CD4-positive, alpha-beta T cell treated with Interleukin-12 subunit alpha and Interleukin-12 subunit beta, for 1 hour (primary cell): ENCODE measurements around the gene PTGES.
A peak's percentile ranks its signal among the peaks of the same experiment; 100 is the strongest.
"Not testable (repeated sequence)": the region's sequence is repeated elsewhere in the genome, so short reads cannot be mapped to it uniquely, and the experiment has no call there.

Experiments
- DNase-seq: peaks from one replicate; pipeline ENCODE4 v3.0.0-alpha.2; 2020

Gene PTGES, protein sequence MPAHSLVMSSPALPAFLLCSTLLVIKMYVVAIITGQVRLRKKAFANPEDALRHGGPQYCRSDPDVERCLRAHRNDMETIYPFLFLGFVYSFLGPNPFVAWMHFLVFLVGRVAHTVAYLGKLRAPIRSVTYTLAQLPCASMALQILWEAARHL

DNA sequence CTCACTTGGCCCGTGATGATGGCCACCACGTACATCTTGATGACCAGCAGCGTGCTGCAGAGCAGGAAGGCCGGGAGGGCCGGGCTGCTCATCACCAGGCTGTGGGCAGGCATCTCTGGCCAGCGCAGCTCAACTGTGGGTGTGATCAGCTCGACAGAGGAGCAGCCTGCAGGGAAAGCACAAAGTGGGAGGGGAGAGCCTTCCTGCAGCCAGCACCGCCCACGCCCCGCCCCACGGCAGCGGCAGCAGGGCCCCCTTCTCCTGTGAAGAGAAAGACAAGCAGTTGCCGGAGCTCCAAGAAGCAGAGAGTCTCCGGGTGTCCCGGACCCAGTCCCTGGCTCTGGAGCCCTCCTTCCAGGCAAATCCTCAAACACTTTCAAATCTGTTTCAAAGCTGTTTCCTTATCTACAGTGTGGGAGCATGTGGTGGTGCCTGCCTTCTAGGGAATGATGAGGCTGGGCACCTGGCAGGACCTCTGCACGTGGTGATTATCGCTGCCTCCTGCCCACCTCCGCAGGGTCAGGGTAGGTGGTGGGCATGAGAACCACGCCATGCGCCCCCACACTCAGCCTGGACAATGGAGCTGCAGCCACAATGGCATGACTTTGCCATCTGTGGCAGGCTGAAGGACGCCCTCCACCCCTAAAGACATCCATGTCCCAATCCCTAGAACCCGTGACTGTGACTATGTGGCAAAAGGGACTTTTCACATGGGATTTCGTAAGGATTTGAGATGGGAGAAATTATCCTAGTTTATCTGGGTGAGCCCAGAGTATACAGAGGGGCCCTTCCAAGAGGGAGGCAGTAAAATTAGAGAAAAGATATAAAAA, at the start of gene PTGES:
PTGES (minus strand) TSS at position 143 of the 830 bp plus-strand sequence; CDS start at position 113, 30 bp downstream.
- DNase-seq: peak; percentile 49

DNA sequence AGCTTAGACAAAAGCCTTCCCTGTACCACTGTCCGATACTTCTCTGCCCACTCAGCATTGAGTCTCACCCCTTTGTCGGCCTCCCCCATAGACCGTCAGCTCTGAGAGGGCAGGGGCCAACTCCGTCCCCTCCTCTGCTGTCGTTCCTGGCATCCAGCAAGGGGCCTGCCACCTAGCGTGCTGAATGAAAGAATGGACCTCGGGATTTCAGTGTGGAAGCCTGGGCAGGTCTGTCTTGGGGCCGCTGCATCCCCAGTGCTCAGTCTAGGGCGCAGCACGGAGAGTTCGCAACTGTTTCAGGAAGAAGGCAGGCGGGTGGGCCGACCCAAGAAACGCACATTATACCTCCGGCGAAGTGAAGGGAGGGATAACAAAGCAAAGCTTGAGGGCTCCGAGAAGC, 48.7 kb upstream of the PTGES start:
- DNase-seq: no peak

DNA sequence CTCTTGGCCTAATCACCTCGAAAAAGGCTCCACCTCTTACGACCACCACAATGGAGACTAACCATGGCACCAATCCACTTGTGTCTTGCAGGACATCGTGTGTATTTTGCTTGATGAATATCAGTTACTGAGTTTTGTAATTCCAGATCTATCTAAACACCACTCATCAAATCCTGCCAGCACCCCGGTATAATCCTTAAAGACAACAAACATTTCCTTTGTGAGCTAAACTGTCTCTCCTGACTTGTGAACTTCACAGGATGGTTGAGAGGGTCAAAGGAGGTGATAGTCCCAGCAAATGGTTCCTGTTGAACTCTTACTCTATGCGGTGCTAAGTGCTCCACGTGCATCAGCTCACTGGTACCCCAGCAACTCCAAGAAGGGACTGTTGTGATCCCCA, 46.1 kb upstream of the PTGES start:
- DNase-seq: no peak

DNA sequence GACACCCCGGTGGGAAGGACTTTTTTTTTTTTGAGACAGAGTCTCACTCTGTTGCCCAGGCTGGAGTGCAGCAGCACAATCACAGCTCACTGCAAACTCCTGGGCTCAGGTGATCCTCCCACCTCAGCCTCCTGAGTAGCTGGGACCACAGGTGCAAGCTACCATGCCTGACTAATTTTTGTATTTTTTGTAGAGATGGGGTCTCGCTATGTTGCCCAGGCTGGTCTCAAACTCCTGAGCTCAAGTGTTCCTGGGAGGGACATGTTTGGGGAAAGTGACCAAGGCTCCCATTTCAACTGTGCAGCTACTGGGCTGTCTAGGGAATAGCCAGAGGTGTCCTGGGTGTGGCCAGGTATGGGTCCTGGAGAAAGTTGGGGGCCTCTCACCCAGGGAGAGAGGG, 43.2 kb upstream of the PTGES start:
- DNase-seq: not testable (repeated sequence)

DNA sequence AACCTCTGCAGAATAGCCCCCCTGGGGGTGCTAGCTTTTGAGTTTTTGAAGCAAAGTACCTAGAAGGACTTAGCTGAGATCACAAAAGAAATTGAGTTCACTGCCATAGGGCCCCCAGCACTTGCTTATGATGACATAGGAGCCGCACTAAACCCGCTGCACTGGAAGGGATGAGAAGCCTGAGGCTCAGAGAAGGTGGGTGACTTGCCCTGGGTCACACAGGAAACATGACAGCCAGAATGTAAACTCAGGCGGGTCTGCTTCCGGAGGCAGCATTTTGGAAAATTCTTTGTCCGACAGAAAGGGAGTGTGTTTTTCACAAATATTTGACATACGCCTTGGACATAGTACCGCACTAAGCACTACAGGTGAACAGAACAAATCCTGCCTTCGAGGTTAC, 41.7 kb upstream of the PTGES start:
- no peak for DNase-seq

DNA sequence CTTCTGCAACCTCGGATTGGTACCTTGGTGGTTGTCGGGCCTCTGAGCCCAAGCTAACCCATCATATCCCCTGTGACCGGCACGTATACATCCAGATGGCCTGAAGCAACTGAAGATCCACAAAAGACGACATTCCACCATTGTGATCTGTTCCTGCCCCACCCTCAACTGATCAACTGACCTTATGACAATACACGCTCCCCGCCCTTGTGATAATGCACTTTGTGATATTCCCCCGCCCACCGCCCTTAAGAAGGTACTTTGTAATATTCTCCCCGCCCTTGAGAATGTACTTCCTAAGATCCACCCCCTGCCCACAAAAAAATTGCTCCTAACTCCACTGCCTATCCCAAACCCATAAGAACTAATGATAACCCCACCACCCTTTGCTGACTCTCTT, 33.6 kb upstream of the PTGES start:
- no peak for DNase-seq

DNA sequence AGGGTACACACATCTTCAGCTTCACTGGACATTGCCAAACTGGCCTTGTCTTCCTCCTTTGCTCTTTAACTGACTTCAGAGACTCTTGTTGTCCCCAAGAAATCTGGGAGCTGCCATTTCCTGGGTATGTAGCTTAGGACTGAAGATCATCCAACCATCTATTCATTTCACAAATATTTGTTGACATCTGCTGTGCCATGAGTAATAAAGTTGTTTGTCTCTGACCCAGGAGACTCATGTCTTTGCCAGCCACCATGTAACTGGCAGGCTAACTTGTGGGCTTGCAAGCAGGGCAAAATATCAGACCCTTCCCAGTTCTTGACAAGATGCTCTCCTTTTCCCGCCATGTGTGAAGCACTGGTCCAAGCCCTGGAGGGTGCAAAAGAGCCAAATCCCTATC, 33.0 kb upstream of the PTGES start:
- no peak for DNase-seq

DNA sequence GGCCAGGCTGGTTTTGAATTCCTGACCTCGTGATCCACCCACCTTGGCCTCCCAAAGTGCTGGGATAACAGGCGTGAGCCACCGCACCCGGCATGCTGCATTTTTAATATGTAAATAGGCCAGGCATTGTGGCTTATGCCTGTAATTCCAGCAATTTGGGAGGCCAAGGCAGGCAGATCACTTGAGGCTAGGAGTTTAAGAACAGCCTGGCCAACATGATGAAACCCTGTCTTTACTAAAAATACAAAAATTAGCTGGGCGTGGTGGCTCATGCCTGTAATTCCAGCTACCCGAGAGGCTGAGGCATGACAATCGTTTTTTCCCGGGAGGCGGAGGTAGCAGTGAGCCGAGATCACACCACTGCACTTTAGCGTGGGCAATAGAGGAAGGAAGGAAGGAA, 32.1 kb upstream of the PTGES start:
- not testable (repeated sequence) for DNase-seq

DNA sequence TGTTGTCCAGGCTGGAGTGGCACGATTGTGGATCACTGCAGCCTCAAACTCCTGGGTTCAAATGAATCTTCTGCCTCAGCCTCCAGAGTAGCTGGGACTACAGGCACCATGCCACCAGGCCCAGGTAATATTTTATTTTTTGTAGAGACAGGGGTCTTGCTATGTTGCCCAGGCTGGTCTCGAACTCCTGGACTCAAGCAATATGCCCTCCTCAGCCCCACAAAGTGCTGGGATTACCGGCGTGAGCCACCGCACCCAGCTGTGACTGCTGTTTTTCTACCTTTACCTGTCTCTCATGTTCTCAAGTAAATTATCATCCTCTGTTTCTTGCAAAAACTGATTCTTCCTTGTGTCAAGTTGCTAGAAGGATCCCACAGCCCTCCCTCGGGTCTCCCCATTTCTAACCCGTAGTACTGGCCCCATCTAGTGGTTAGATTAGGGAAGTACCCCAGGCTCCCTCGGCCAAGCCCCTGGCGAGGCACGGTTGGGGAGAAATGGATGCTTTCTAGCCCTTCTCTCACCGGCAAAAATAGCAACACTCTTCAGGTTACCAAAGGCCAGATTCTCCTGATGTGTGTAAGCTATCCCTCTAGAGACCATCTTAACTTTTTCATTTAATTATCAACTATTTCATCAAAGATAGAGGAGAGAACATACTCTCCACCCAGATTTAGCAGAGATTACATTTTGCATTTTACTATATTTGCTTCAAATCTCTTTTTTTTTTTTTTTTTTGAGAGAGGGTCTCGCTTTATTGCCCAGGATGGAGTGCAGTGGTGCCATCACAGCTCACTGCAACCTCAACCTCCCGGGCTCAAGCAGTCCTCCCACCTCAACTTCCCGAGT, 30.9 kb upstream of the PTGES start:
- peak; percentile 83 for DNase-seq

DNA sequence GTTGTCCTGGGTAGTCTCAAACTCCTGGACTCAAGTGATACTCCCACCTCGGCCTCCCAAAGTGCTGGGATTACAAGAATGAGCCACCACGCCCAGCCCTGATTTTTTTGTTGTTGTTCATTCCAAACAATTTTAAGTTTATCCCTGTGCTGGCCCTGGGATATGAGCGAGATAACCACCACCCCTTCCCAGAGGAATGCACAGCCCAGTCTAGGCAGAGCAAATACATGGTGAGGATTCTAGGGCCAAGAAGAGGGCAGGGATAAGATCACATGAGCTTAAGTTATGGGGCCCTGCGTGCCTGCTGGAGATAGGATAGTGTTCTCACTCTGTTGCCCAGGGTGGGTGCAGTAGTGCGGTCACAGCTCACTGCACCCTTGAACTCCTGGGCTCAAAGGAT, 29.1 kb upstream of the PTGES start:
- no peak for DNase-seq

DNA sequence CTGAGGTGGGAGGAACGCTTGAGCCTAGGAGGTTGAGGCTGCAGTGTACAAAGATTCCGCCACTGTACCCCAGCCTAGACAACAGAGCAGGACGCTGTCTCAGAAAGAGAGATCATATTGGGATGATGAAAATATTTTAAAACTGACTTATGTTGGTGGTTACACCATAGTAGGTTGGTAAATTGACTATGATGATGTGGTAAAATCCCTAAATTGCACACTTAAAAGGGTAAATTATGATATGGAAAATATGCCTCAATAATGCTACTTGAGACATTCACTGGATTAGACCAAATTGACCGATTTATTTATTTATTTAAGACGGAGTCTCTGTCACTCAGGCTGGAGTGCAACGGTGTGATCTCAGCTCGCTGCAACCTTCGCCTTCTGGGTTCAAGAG, 28.3 kb upstream of the PTGES start:
- no peak for DNase-seq

DNA sequence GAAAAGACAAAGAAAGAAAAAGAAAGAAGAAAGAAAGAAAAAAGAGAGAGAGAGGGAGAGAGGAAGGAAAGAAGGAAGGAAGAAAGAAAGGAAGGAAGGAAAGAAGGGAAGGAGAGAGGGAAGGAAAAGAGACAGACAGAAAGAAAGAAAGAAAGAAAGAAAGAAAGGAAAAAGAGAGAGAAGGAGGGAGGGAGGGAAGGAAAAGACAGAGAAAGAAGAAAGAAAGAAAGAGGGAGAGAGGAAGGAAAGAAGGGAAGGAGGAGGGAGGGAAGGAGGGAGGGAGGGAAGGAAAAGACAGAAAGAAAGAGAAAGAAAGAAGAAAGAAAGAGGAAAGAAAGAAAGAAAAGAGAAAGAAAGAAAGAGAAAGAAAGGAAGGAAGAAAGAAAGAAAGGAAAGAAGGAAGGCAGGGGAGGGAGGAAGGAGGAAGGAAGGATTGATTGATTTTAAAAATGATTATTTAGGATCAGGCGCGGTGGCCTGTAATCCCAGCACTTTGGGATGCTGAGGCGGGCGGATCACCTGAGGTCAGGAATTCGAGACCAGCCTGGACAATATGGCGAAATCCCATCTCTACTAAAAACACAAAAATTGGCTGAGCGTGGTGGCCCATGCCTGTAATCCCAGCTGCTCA, 26.8 kb upstream of the PTGES start:
- DNase-seq: no peak

DNA sequence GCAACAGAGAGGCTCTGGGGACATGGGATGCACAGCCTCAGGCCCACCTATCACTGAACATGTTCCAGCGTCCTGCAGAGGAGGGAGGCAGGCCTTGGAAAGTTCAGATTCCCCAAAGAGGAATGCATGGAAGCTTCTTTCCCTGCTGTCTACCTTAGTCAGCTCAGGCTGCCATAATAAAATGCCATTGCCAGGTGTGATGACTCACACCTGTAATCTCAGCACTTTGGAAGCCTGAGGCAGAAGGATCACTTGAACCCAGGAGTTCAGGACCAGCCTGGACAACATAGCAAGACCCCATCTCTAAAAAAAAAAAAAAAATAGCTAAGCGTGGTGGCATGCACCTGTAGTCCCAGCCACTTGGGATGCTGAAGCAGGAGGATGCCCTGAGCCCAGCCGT, 25.6 kb upstream of the PTGES start:
- no peak for DNase-seq

DNA sequence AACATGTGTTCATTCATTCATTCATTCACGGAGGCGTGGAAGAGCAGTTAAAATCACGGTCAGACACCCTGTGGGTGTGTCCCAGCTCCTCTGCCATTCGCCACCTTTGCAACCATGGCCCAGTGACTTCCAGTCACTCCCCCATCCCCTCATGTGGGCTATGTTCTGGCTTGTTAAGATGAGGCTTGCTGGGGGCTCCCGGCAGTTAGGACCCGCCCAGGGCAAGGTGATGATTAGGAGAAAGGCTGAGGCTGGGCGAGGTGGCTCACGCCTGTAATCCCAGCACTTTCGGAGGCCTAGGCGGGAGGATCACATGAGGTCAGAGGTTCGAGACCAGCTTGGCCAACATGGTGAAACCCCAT, 24.9 kb upstream of the PTGES start:
- no peak for DNase-seq

DNA sequence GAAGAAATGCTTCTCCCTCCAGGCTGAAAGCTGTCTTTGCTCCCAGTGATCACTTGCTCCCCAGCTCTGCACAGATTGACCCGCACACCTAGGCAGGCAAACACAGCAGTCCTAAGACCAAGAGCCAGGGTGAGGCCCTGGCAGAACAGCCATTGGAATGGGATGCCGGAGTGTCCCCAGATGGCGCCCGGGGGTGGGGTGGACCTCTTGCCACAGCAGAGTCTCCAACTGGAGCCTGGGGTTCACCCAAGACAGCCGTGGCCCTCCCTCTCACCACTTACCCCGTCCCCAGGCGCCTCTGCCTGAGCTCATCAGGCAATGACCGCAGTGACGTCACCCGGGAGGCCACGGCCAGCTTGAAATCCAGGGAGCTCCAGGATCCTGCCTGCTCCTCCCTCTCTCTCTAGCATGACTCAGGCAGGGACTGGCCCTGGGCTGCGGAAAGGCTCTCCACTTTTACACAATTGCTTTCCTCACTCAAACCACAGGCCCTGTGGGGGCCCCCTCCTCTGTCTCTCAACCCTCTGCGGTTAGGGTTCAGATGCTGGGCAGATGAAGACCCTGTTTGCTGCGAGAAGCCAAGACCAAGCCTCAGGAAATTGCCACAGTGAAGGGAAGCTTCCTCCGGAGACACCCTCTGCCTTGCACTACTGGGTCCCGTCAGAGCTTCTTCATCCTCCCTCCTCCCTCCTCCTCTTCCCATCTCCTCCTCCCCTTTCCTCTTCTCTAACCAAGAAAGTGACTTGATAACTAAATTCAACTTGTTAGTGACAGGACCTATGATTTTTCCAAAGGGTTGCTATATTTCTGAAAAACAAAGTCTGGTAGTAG, 24.3 kb upstream of the PTGES start:
- peak; percentile 43 for DNase-seq

DNA sequence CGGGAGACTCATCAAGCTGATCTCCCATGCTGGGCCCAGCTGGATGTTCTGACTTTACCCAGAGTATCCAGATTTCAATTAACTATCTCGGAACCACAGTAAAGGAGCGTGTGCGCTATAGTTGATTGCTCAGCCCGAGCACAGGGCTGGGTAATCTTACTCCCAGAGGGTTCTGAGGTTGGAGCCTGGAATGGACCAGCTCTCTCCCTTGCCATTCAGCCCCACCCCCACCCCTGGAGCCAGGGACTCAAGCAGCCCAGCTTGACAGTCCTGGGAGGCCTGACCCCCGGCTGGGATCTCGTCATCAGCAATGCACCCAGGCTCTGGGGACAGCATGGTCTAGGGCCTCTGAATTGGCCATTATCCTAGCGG, 23.7 kb upstream of the PTGES start:
- no peak for DNase-seq

DNA sequence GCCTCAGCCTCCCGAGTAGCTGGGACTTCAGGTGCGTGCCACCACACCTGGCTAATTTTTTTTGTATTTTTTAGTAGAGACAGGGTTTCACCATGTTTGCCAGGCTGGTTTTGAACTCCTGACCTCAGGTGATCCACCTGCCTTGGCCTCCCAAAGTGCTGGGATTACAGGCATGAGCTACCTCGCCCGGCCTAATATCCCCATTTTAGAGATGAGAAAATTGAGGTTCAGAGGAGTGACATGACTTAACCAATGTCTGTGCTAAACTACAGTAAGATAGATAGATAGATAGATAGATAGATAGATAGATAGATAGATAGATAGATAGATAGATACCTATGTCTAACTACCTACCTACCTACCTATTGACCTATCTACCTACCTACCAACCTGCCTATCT, 23.3 kb upstream of the PTGES start:
- not testable (repeated sequence) for DNase-seq

DNA sequence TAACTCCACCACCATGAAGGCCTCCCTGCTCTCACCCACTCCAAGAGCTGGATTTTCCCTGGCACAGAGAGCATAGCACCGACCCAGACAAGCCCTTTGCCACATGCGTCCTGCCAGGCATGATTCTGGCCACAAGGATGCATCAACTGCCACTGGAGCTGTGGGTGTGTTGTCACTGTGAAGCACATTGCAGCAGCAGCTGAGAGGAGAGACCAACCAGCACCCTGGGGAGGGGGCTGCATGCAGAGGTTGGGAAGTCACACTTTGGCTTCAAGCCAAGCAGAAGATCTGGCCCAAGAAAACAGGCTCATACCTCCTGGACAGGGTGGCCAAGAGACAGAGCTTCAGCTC, 22.6 kb upstream of the PTGES start:
- no peak for DNase-seq

DNA sequence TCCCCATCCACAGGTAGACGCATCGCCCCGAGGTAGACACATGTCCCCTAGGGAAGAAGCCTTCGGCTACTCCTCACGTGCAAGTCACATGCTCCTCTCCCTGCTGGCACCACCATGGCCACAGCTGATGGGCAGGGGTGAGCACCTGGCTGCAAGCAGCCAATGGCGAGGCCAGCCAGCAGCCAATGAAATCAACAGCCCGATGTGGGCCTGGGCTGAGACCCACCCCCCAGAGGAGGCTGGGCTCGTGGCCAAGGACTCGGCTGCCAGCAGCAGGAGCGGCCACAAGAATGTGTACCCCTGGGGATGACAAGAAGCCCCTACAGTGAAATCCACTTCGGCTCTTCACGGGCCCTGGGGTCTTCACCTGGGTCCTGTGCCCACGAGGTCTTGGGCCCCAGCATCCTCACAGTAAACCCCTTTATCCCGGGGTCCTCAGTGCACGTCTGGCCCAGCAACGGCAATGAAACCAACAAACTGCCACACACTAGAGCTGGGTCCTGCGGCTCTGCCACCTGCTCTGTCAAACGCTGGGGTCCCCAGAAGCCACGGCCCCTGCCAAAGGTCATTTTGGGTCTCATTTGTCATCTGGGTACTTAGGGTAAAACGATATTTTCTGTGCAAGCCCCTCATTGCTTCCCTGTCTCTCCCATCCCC, 22.1 kb upstream of the PTGES start:
- no peak for DNase-seq

DNA sequence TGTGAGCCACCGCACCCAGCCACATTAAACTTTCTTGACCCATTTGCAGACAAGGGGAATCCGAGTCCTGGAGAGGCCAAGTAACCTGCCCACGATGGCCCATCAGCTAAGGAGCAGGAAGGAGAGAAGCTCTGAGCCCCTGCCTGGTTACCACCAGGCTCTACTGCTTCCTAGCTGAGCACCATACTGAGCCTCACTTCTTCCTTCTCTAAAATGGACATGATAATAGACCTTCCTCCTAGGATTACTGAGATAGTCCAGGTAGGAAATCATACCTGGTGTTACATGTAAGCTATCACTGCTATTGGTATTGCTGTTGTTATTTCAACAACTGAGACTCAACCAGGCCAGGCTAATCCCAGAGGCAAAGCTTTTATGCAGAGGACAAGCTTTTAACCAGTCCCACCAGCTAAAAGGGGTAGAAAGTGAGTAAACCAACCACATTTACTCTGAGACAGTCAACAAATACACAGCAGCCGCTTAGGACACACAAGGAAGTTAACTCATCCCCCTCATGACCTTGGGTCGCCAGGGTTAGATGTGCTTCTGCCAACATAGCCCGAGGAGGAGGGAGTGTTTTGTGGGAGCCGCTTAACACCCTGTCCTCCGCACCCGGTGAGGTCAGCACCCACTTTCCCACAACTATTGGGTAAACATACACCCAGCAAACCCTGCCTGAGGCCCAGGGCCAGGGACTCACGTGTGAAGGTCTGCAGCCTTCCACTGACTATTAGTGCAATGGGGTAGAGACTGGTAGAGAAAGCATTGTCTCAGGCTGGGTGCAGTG, 20.6 kb upstream of the PTGES start:
- peak; percentile 24 for DNase-seq

DNA sequence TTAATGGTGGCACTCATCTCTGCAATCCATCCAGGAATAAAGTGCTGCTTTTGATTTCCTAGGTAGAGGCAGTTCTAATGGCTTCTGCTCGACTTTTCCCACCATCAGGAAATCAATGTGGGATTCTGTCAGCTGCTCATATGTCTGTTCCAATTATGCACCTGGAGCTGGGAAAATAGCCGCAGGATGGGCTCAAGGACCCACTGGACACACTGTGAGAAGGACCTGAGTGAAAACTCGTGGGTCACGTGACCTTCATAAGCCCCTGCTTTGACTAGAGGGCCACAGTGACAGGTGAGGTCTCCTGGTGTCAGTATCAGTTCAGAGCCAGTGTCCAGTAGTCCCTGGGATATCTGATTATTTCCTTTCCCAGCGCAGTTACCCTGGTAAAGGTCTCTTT, 17.9 kb upstream of the PTGES start:
- DNase-seq: no peak
